Endothelial cell of umbilical vein (primary cell): ENCODE data around the gene DAB2IP. TPM values are rescaled to one million over a fixed set of nuclear protein-coding genes. Genes with fewer than 3 reads are reported as not detected.

Experiments
- BruUV-seq: library from RNA; stranded (reverse); fragments of 400-500 nt; replicated peaks from 2 replicates; lab custom pipeline; 2021; lab: Mats Ljungman, UMichigan
- CTCF ChIA-PET: fragments of 300-600, 350-600 bp; sonication (Branson Sonifier 250); formaldehyde crosslinking; loops from one replicate; lab custom pipeline; 2021; ENCODE audit warnings: antibody characterized with exemption, inconsistent platforms; lab: Charles Lee
- POLR2A ChIA-PET: fragments of 300-600, 350-600 bp; sonication (Branson Sonifier 250); formaldehyde crosslinking; loops from one replicate; lab custom pipeline; 2021; ENCODE audit warnings: antibody characterized with exemption, inconsistent platforms; lab: Charles Lee
- DNase-seq: peaks from one replicate; pipeline ENCODE4 v3.0.0-alpha.2; 2011; ENCODE audit warnings: low read depth, low spot score
- FAIRE-seq: peaks from 2 replicates; lab custom pipeline; 2011; peaks lifted over from hg19 to GRCh38; lab: Jason Lieb, UNC
- H2AFZ ChIP-seq: 2 replicates; pipeline ENCODE4 v1.6.0; 2012; ENCODE audit warnings: low read depth, low read length, control low read depth, inconsistent platforms
- H3K27ac ChIP-seq: 2 replicates; pipeline ENCODE4 v1.5.1; 2011; ENCODE audit warnings: low read depth, mild to moderate bottlenecking, control low read depth, low read length, moderate library complexity; ENCODE audit not compliant: insufficient read depth
- H3K27me3 ChIP-seq, 2 experiments: 2 replicates each; pipeline versions ENCODE4 v1.6.0 to v1.6.1; 2011; ENCODE audit warnings: low read length in 2 of 2, mixed read lengths in 1 of 2; ENCODE audit not compliant: control insufficient read depth in 2 of 2, insufficient read depth in 2 of 2
- H3K36me3 ChIP-seq, 2 experiments: 2 replicates in 1 of 2; 3 replicates in 1 of 2; pipeline ENCODE4 v1.5.1; 2011; ENCODE audit warnings: low read length in 2 of 2, mild to moderate bottlenecking in 1 of 2, moderate library complexity in 1 of 2; ENCODE audit not compliant: control insufficient read depth in 2 of 2, insufficient read depth in 2 of 2; ENCODE audit errors: extremely low read depth in 1 of 2
- H3K4me1 ChIP-seq: 3 replicates; pipeline ENCODE4 v1.5.1; 2011; ENCODE audit warnings: mild to moderate bottlenecking, low read length; ENCODE audit not compliant: control insufficient read depth, insufficient read depth; ENCODE audit errors: extremely low read depth
- H3K4me2 ChIP-seq: 2 replicates; pipeline ENCODE4 v1.6.1; 2011; ENCODE audit warnings: low read length, control low read depth, mixed read lengths; ENCODE audit not compliant: insufficient read depth
- H3K4me3 ChIP-seq, 3 experiments: fragments of 200-600 bp in 1 of 3; sonication (generic), shearing (Covaris generic) in 1 of 3; replicated peaks in 1 of 3; 2 replicates each; pipeline ENCODE4 v1.5.1; 2011 to 2016; ENCODE audit warnings: control low read depth in 3 of 3, low read length in 3 of 3, mild to moderate bottlenecking in 2 of 3, inconsistent platforms in 1 of 3, low read depth in 1 of 3, moderate library complexity in 1 of 3; ENCODE audit not compliant: insufficient read depth in 1 of 3
- H3K79me2 ChIP-seq: 2 replicates; pipeline ENCODE4 v1.6.0; 2012; ENCODE audit warnings: low read length, inconsistent platforms; ENCODE audit not compliant: control insufficient read depth, insufficient read depth
- H3K9ac ChIP-seq: replicated peaks from 2 replicates; pipeline ENCODE3; 2011; ENCODE audit warnings: low read length, control low read depth; ENCODE audit not compliant: insufficient read depth; ENCODE audit errors: extremely low read depth
- H3K9me1 ChIP-seq: replicated peaks from 3 replicates; pipeline ENCODE4 v1.6.0; 2011; ENCODE audit warnings: mild to moderate bottlenecking, low read length; ENCODE audit not compliant: control insufficient read depth, insufficient read depth; ENCODE audit errors: extremely low read depth
- H3K9me3 ChIP-seq: replicated peaks from 2 replicates; pipeline ENCODE4 v1.5.1; 2012; ENCODE audit warnings: low read length, inconsistent platforms; ENCODE audit not compliant: control insufficient read depth, insufficient read depth
- H4K20me1 ChIP-seq: replicated peaks from 2 replicates; pipeline ENCODE3; 2011; ENCODE audit warnings: mild to moderate bottlenecking, low read length; ENCODE audit not compliant: control insufficient read depth, insufficient read depth; ENCODE audit errors: extremely low read depth
- EZH2 ChIP-seq: IDR thresholded peaks from 2 replicates; pipeline ENCODE4 v1.6.1; 2012; ENCODE audit warnings: borderline replicate concordance, low read depth, mild to moderate bottlenecking, moderate library complexity, low read length, inconsistent platforms; ENCODE audit not compliant: severe bottlenecking
- FOS ChIP-seq: IDR thresholded peaks from 2 replicates; pipeline ENCODE4 v1.6.1; 2011; ENCODE audit warnings: mild to moderate bottlenecking, low read length, moderate library complexity, borderline replicate concordance; ENCODE audit not compliant: insufficient read depth
- GATA2 ChIP-seq: IDR thresholded peaks from 2 replicates; pipeline ENCODE4 v1.7.0; 2011; ENCODE audit warnings: low read depth, mild to moderate bottlenecking, moderate library complexity, mixed read lengths, low read length; ENCODE audit not compliant: insufficient read length, insufficient read depth
- JUN ChIP-seq: IDR thresholded peaks from 2 replicates; pipeline ENCODE4 v1.6.1; 2011; ENCODE audit warnings: borderline replicate concordance, low read depth; ENCODE audit not compliant: insufficient read length, insufficient read depth
- MYC ChIP-seq: IDR thresholded peaks from one replicate; pipeline ENCODE4 v1.6.1; 2011; ENCODE audit warnings: mild to moderate bottlenecking, low read depth, low read length
- POLR2A ChIP-seq: IDR thresholded peaks from 2 replicates; pipeline ENCODE4 v1.6.1; 2012; ENCODE audit warnings: low read depth, mild to moderate bottlenecking, control low read depth, low read length
- POLR2AphosphoS5 ChIP-seq: IDR thresholded peaks from 2 replicates; pipeline ENCODE4 v1.6.1; 2012; ENCODE audit warnings: low read depth, mild to moderate bottlenecking, control low read depth, low read length, moderate library complexity; ENCODE audit not compliant: insufficient read depth
- dilution Hi-C: fragments of 300-500 bp; cut with MboI; formaldehyde crosslinking; loops from one replicate; pipeline ENCODE4 v1.15.0; 2019; ENCODE audit warnings: low sequenced_read_pairs; ENCODE audit not compliant: extremely low pct_ligation_motif_present
- intact Hi-C: fragments of 100-400 bp; cut with micrococcal nuclease; formaldehyde crosslinking; loops from one replicate; pipeline ENCODE4 v1.10.0; 2022
- polyA plus RNA-seq, 4 experiments: library from polyadenylated mRNA; depleted of rRNA in 3 of 4; stranded (reverse) in 3 of 4; unstranded in 1 of 4; fragments of >200 nt; gene quantifications; 2 replicates each; pipeline versions ENCODE4 v1.2.1 to v1.2.3, GENCODE V29; 2011 to 2012; ENCODE audit warnings: missing spikeins in 1 of 4
- total RNA-seq: library from RNA; stranded (reverse); gene quantifications from 2 replicates; pipeline ENCODE4 v1.2.3, GENCODE V29; 2021
- TF ChIP-seq, protein P1 (sequence below), 2 donors: IDR thresholded peaks; 1 replicate in 1 of 2; 2 replicates in 1 of 2; pipeline ENCODE4 v1.5.1; 2011; ENCODE audit warnings: low read length in 2 of 2, mild to moderate bottlenecking in 2 of 2, moderate library complexity in 2 of 2, control low read depth in 1 of 2, inconsistent platforms in 1 of 2, low read depth in 1 of 2; ENCODE audit not compliant: insufficient read depth in 1 of 2; ENCODE audit errors: extremely low read depth in 1 of 2
- TF ChIP-seq, protein P2 (sequence below): IDR thresholded peaks from 2 replicates; pipeline ENCODE4 v1.6.1; 2011; ENCODE audit not compliant: insufficient read depth, insufficient read length

Gene DAB2IP
- total and polyA plus RNA-seq, 2 donors (not counting 3 experiments of a cell fraction or from before 2014, with no cell fraction given), result 29.2 to 53.6 TPM

DNA sequence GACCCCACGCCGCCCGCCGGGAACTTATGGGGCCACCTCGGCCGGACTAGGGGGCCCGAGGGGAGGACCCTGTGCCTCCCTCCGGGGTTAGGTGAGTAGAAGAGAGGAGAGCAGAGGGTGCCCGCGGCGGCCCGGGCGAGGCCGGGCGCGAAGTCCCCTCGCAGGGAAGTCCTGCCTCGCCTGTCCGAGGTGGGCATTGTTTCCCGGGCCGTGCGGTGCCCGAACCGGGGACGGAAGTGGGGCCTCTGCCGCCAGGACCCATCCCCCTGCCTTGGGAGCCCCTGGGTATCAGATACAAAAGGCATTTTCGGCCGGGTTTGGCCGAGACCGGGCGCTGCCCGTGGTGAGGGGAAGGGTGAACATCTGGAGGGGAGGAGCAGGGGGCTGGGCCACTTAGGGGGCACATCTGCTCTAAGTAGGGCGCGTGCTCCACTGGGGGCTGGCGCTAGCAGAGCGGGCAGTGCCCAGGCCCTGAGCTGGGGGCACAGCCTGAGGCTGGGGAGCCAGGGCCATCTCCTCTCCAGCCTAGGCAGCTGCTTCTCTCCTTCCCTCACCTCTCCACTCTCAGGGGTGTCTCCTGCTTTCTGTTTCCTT, 48.2 kb downstream of the DAB2IP start:
- no peaks in the 10 kb centered on the region for H3K9me1 ChIP-seq
- no peaks in the 10 kb centered on the region for H3K36me3 ChIP-seq
- peaks cover 12% of the 10 kb centered on the region for H4K20me1 ChIP-seq
- no peak for FAIRE-seq
- no peak for DNase-seq
- peak overlapping the region; percentile 91 for H3K9ac ChIP-seq
- H3K4me2 ChIP-seq, result peak overlapping the region; percentile 54
- H2AFZ ChIP-seq, result peak overlapping the region; percentile 60
- H3K27me3 ChIP-seq, result no peaks in the 10 kb centered on the region
- intact Hi-C loops (loop anchor here (1.0 to 5.0 kb wide), 4 partner anchors 26 to 293 kb away; no protein-coding TSS in a partner anchor), dilution Hi-C loops (no loop called here)
- peak overlapping the region; percentile 84 for H3K27ac ChIP-seq
- no peaks in the 10 kb centered on the region for H3K9me3 ChIP-seq
- peaks cover 13% of the 10 kb centered on the region for H3K4me1 ChIP-seq
- BruUV-seq, result no TSS peak
- peak overlapping the region; percentile 59 to 62 (median 60) for H3K4me3 ChIP-seq
- TF ChIP-seq POLR2A, result no peak
- TF ChIP-seq JUN, result no peak
- no peak for TF ChIP-seq GATA2
- TF ChIP-seq POLR2AphosphoS5, result no peak
- TF ChIP-seq, protein P1, sequence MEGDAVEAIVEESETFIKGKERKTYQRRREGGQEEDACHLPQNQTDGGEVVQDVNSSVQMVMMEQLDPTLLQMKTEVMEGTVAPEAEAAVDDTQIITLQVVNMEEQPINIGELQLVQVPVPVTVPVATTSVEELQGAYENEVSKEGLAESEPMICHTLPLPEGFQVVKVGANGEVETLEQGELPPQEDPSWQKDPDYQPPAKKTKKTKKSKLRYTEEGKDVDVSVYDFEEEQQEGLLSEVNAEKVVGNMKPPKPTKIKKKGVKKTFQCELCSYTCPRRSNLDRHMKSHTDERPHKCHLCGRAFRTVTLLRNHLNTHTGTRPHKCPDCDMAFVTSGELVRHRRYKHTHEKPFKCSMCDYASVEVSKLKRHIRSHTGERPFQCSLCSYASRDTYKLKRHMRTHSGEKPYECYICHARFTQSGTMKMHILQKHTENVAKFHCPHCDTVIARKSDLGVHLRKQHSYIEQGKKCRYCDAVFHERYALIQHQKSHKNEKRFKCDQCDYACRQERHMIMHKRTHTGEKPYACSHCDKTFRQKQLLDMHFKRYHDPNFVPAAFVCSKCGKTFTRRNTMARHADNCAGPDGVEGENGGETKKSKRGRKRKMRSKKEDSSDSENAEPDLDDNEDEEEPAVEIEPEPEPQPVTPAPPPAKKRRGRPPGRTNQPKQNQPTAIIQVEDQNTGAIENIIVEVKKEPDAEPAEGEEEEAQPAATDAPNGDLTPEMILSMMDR (IDR thresholded peaks at IDR 0.05; ENCODE audit: extremely low read depth in 1 of 2, insufficient read depth in 1 of 2, low read depth in 1 of 2, low read length in 2 of 2), result no peak
- TF ChIP-seq, protein P2, sequence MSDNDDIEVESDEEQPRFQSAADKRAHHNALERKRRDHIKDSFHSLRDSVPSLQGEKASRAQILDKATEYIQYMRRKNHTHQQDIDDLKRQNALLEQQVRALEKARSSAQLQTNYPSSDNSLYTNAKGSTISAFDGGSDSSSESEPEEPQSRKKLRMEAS, result no peak
- no peak for TF ChIP-seq EZH2
- TF ChIP-seq FOS, result no peak
- TF ChIP-seq MYC, result no peak
- peaks cover 30% of the 10 kb centered on the region for H3K79me2 ChIP-seq
- ChIA-PET POLR2A (no interaction called here), CTCF (interaction anchor here (0.6 to 7.3 kb wide), 30 partner anchors 8 to 399 kb away, joined by 3 to 71 read pairs (median 4); partner anchors contain the start of gene TTLL11)
